ENCODE results near the gene XPO6. TPM values are rescaled to one million over a fixed set of nuclear protein-coding genes. Genes with fewer than 3 reads are reported as not detected.

The XPO6 gene
- total RNA-seq, 4 donors from 2014 or later, result 72.9 to 251 (median 86.4) TPM

- no peak for TF ChIP-seq CTCF (IDR thresholded peaks at IDR 0.05)
- TF ChIP-seq POLR2A (IDR thresholded peaks at IDR 0.05), result no peak
- intact Hi-C loops (cut with DNase I; ENCODE audit: low total_unique reads), result no loop called here
- Histone ChIP-seq H3K36me3 (no peaks in the 10 kb centered on the region), H3K27ac (no peak overlapping the region), H3K4me3 (no peak overlapping the region), H3K4me1 (peaks cover 0 to 8% of the 10 kb centered on the region in 2 donors), H3K9me3 (no peaks in the 10 kb centered on the region), H3K27me3 (no peaks in the 10 kb centered on the region)
- no peak for DNase-seq
Measured at GRCh38 chr16:28195859-28196258, 15.9 kb downstream of the XPO6 start.

- H3K9me3 ChIP-seq, result no peaks in the 10 kb centered on the region
- H3K4me1 ChIP-seq, result peaks cover 0 to 8% of the 10 kb centered on the region in 2 donors
- H3K27me3 ChIP-seq, result no peaks in the 10 kb centered on the region
- H3K36me3 ChIP-seq, result no peaks in the 10 kb centered on the region
- no peak overlapping the region for H3K27ac ChIP-seq
- H3K4me3 ChIP-seq, result no peak overlapping the region
- DNase-seq, result no peak
- intact Hi-C loops (cut with DNase I; ENCODE audit: low total_unique reads), result no loop called here
- TF ChIP-seq CTCF (IDR thresholded peaks at IDR 0.05) (no peak), POLR2A (IDR thresholded peaks at IDR 0.05) (no peak)
Measured at GRCh38 chr16:28193530-28194423, 18.0 kb downstream of the XPO6 start.

GRCh38 chr16:28192806-28193529 lies 18.8 kb downstream of the XPO6 start:
- TF ChIP-seq POLR2A (IDR thresholded peaks at IDR 0.05), result no peak
- no peak for TF ChIP-seq CTCF (IDR thresholded peaks at IDR 0.05)
- Histone ChIP-seq H3K9me3 (no peaks in the 10 kb centered on the region), H3K36me3 (no peaks in the 10 kb centered on the region), H3K4me1 (peaks cover 0 to 8% of the 10 kb centered on the region in 2 donors), H3K4me3 (no peak overlapping the region), H3K27ac (no peak overlapping the region), H3K27me3 (no peaks in the 10 kb centered on the region)
- intact Hi-C loops (cut with DNase I; ENCODE audit: low total_unique reads), result no loop called here
- no peak for DNase-seq

GRCh38 chr16:28191364-28191960 lies 20.3 kb downstream of the XPO6 start:
- no peaks in the 10 kb centered on the region for H3K9me3 ChIP-seq
- no peaks in the 10 kb centered on the region for H3K36me3 ChIP-seq
- no peak overlapping the region for H3K27ac ChIP-seq
- DNase-seq, result no peak
- H3K4me1 ChIP-seq, result peaks cover 0 to 8% of the 10 kb centered on the region in 2 donors
- TF ChIP-seq CTCF (IDR thresholded peaks at IDR 0.05), result no peak
- TF ChIP-seq POLR2A (IDR thresholded peaks at IDR 0.05), result no peak
- H3K27me3 ChIP-seq, result no peaks in the 10 kb centered on the region
- no peak overlapping the region for H3K4me3 ChIP-seq
- intact Hi-C loops (cut with DNase I; ENCODE audit: low total_unique reads), result no loop called here
